IMR-90 (cell line): ENCODE data around the gene CLEC11A. TPM values are rescaled to one million over a fixed set of nuclear protein-coding genes. Genes with fewer than 3 reads are reported as not detected.

Experiments
- ATAC-seq: fragments of 200-7000 bp; cut with Tn5 transposase; 2 replicates; pipeline ENCODE4 v1.9.1; 2020; ENCODE audit warnings: low read depth, mild to moderate bottlenecking, moderate library complexity
- BruUV-seq: library from RNA; stranded (reverse); fragments of 400-500 nt; replicated peaks from 2 replicates; lab custom pipeline; 2021; lab: Mats Ljungman, UMichigan
- CTCF ChIA-PET: fragments of 300-600 bp; formaldehyde crosslinking; extraction: SDS; loops from one replicate; lab custom pipeline; 2021; ENCODE audit warnings: antibody characterized with exemption; lab: Yijun Ruan, JAX
- POLR2A ChIA-PET: fragments of 300-600 bp; sonication (Branson Sonifier 250); formaldehyde crosslinking; loops from one replicate; lab custom pipeline; 2022; ENCODE audit warnings: antibody characterized with exemption; ENCODE audit not compliant: unreplicated experiment; lab: Charles Lee
- DNase-seq: peaks from one replicate; pipeline ENCODE4 v3.0.0; 2013
- H2AFZ ChIP-seq: replicated peaks from 2 replicates; pipeline ENCODE3; 2013; ENCODE audit warnings: low read length, mild to moderate bottlenecking; ENCODE audit not compliant: poor library complexity
- H2AK5ac ChIP-seq: 2 replicates; pipeline ENCODE4 v1.6.1; 2013; ENCODE audit warnings: low read depth, low read length, inconsistent platforms
- H2AK9ac ChIP-seq: replicated peaks from 2 replicates; pipeline ENCODE3; 2013; ENCODE audit warnings: mild to moderate bottlenecking, low read depth, low read length, moderate library complexity; ENCODE audit not compliant: poor library complexity
- H2BK120ac ChIP-seq: 2 replicates; pipeline ENCODE4 v1.6.1; 2013; ENCODE audit warnings: low read depth, low read length, inconsistent platforms
- H2BK15ac ChIP-seq: 3 replicates; pipeline ENCODE4 v1.6.1; 2013; ENCODE audit warnings: low read depth, low read length, inconsistent platforms
- H2BK20ac ChIP-seq: 2 replicates; pipeline ENCODE4 v1.6.1; 2013; ENCODE audit warnings: low read depth, mild to moderate bottlenecking, inconsistent platforms, low read length, moderate library complexity
- H2BK5ac ChIP-seq: 2 replicates; pipeline ENCODE4 v1.6.1; 2013; ENCODE audit warnings: mild to moderate bottlenecking, low read depth, low read length, inconsistent platforms; ENCODE audit not compliant: poor library complexity, severe bottlenecking
- H3K14ac ChIP-seq: replicated peaks from 2 replicates; pipeline ENCODE4 v1.6.1; 2013; ENCODE audit warnings: low read depth, low read length, inconsistent platforms
- H3K18ac ChIP-seq: 2 replicates; pipeline ENCODE4 v1.6.1; 2013; ENCODE audit warnings: low read depth, low read length, control low read depth
- H3K23ac ChIP-seq: 2 replicates; pipeline ENCODE4 v1.6.1; 2013; ENCODE audit warnings: low read depth, low read length, inconsistent platforms
- H3K27ac ChIP-seq: 2 replicates; pipeline ENCODE4 v1.5.1; 2013; ENCODE audit warnings: mild to moderate bottlenecking, control low read depth, low read length; ENCODE audit not compliant: insufficient read depth
- H3K27me3 ChIP-seq: 2 replicates; pipeline ENCODE4 v1.6.1; 2013; ENCODE audit warnings: low read length; ENCODE audit not compliant: control insufficient read depth, insufficient read depth
- H3K36me3 ChIP-seq: 2 replicates; pipeline ENCODE4 v1.6.1; 2013; ENCODE audit warnings: low read length, mixed read lengths; ENCODE audit not compliant: control insufficient read depth, insufficient read depth
- H3K4ac ChIP-seq: 2 replicates; pipeline ENCODE4 v1.6.1; 2013; ENCODE audit warnings: low read depth, low read length, inconsistent platforms
- H3K4me1 ChIP-seq: 2 replicates; pipeline ENCODE4 v1.6.1; 2013; ENCODE audit warnings: low read length, mixed read lengths; ENCODE audit not compliant: control insufficient read depth, insufficient read depth
- H3K4me2 ChIP-seq: 2 replicates; pipeline ENCODE4 v1.6.1; 2013; ENCODE audit warnings: low read depth, mild to moderate bottlenecking, control low read depth, low read length, moderate library complexity
- H3K4me3 ChIP-seq: 2 replicates; pipeline ENCODE4 v1.5.1; 2013; ENCODE audit warnings: low read depth, mild to moderate bottlenecking, control low read depth, low read length, moderate library complexity; ENCODE audit not compliant: insufficient read depth
- H3K56ac ChIP-seq: 2 replicates; pipeline ENCODE4 v1.6.1; 2013; ENCODE audit warnings: low read length, inconsistent platforms; ENCODE audit not compliant: insufficient read depth; ENCODE audit errors: extremely low read depth
- H3K79me1 ChIP-seq, 2 experiments: 2 replicates each; pipeline ENCODE4 v1.6.1; 2013; ENCODE audit warnings: low read length in 2 of 2, inconsistent platforms in 1 of 2, low read depth in 1 of 2
- H3K9ac ChIP-seq: 2 replicates; pipeline ENCODE4 v1.6.1; 2013; ENCODE audit warnings: low read depth, low read length, control low read depth
- H3K9me1 ChIP-seq: 2 replicates; pipeline ENCODE4 v1.6.1; 2013; ENCODE audit warnings: low read length, inconsistent platforms; ENCODE audit not compliant: insufficient read depth
- H3K9me3 ChIP-seq: 2 replicates; pipeline ENCODE4 v1.6.1; 2013; ENCODE audit warnings: low read length; ENCODE audit not compliant: control insufficient read depth, insufficient read depth
- H4K20me1 ChIP-seq: 2 replicates; pipeline ENCODE4 v1.6.1; 2013; ENCODE audit warnings: low read length, inconsistent platforms; ENCODE audit not compliant: insufficient read depth
- H4K5ac ChIP-seq: 2 replicates; pipeline ENCODE4 v1.6.1; 2013; ENCODE audit warnings: mild to moderate bottlenecking, low read depth, low read length, control low read depth
- H4K8ac ChIP-seq, 2 experiments: 2 replicates each; pipeline ENCODE4 v1.6.1; 2013; ENCODE audit warnings: low read depth in 2 of 2, low read length in 2 of 2, control low read depth in 1 of 2, inconsistent platforms in 1 of 2
- H4K91ac ChIP-seq: 2 replicates; pipeline ENCODE4 v1.6.1; 2013; ENCODE audit warnings: low read depth, low read length, inconsistent platforms; ENCODE audit not compliant: insufficient read depth
- MAFK ChIP-seq: IDR thresholded peaks from 2 replicates; pipeline ENCODE4 v1.6.1; 2012; ENCODE audit warnings: low read depth, low read length, improper control_type of control experiment
- MAZ ChIP-seq: IDR thresholded peaks from 2 replicates; pipeline ENCODE4 v1.6.1; 2012; ENCODE audit warnings: low read depth, mild to moderate bottlenecking, low read length, improper control_type of control experiment, moderate library complexity, borderline replicate concordance
- MXI1 ChIP-seq: IDR thresholded peaks from 2 replicates; pipeline ENCODE4 v1.6.1; 2012; ENCODE audit warnings: low read depth, mild to moderate bottlenecking, low read length, moderate library complexity, borderline replicate concordance
- NFE2L2 ChIP-seq: fragments of 150-350 bp; IDR thresholded peaks from 2 replicates; pipeline ENCODE4 v1.6.1; 2016; ENCODE audit warnings: low read depth, mild to moderate bottlenecking, low read length
- WGBS, 2 experiments: methylation state at CpG; one replicate each; pipeline versions ENCODE4 v1.1.5 to v1.1.7; 2013; ENCODE audit warnings: missing lambda C conversion rate in 2 of 2; ENCODE audit not compliant: insufficient read length in 1 of 2; ENCODE audit errors: extremely low coverage in 2 of 2; 5-methylcytosine and 5-hydroxymethylcytosine counted together
- dilution Hi-C: fragments of 300-500 bp; cut with HindIII; formaldehyde crosslinking; loops from one replicate; pipeline ENCODE4 v1.14.3; 2018; ENCODE audit warnings: low sequenced_read_pairs; ENCODE audit not compliant: unreplicated experiment
- in situ Hi-C: fragments of 300-500 bp; cut with MboI; formaldehyde crosslinking; loops from 3 replicates; pipeline ENCODE4 v1.14.3; 2019; ENCODE audit warnings: low sequenced_read_pairs, inconsistent platforms, mixed read lengths
- intact Hi-C: fragments of 100-400 bp; cut with micrococcal nuclease; formaldehyde crosslinking; loops from 2 replicates; pipeline ENCODE4 v1.10.0; 2022
- polyA plus RNA-seq, 3 experiments: library from polyadenylated mRNA; depleted of rRNA; stranded (reverse); fragments of >200 nt; gene quantifications; 2 replicates each; pipeline ENCODE4 v1.2.3, GENCODE V29; 2012; ENCODE audit warnings: low replicate concordance in 1 of 3
- total RNA-seq: library from RNA; depleted of rRNA; stranded (reverse); fragments of >200 nt; gene quantifications from 2 replicates; pipeline ENCODE4 v1.2.3, GENCODE V29; 2012
- TF ChIP-seq, protein P1 (sequence below): fragments of 150-350 bp; IDR thresholded peaks from 2 replicates; pipeline ENCODE4 v1.6.1; 2016; ENCODE audit warnings: low read depth, mild to moderate bottlenecking, low read length, moderate library complexity, borderline replicate concordance

Gene CLEC11A
- total and polyA plus RNA-seq, 2 of the 4 experiments (the other 2 are of a cell fraction): 17.0 to 152 TPM

- H3K27ac ChIP-seq: no peak overlapping the region
- no TSS peak for BruUV-seq
- peaks cover 36% of the 10 kb centered on the region for H3K27me3 ChIP-seq
- H4K91ac ChIP-seq: no peak overlapping the region
- in situ Hi-C loops (no loop called here), dilution Hi-C loops (no loop called here), intact Hi-C loops (no loop called here)
- H4K5ac ChIP-seq: no peak overlapping the region
- no peaks in the 10 kb centered on the region; the same call in 1 of the 2 replicates for H4K20me1 ChIP-seq
- H3K9me1 ChIP-seq: peaks cover 6% of the 10 kb centered on the region; the same call in 1 of the 2 replicates
- H2AFZ ChIP-seq: no peak overlapping the region
- CTCF ChIA-PET: interaction anchor here (1.7 kb wide), 1 partner anchor 27 kb away, joined by 4 read pairs; no protein-coding TSS in a partner anchor
- no peak overlapping the region for H3K4me3 ChIP-seq
- H3K18ac ChIP-seq: no peak overlapping the region
- H3K4me1 ChIP-seq: no peaks in the 10 kb centered on the region; the same call in none of the 2 replicates
- no peak overlapping the region for H3K9ac ChIP-seq
- ATAC-seq (no peak), DNase-seq (no peak)
- no peak overlapping the region for H4K8ac ChIP-seq
- no peak overlapping the region for H3K14ac ChIP-seq
- H3K4ac ChIP-seq: no peak overlapping the region
- TF ChIP-seq MXI1 (no peak), NFE2L2 (no peak), MAZ (no peak), MAFK (no peak)
- TF ChIP-seq, protein P1, sequence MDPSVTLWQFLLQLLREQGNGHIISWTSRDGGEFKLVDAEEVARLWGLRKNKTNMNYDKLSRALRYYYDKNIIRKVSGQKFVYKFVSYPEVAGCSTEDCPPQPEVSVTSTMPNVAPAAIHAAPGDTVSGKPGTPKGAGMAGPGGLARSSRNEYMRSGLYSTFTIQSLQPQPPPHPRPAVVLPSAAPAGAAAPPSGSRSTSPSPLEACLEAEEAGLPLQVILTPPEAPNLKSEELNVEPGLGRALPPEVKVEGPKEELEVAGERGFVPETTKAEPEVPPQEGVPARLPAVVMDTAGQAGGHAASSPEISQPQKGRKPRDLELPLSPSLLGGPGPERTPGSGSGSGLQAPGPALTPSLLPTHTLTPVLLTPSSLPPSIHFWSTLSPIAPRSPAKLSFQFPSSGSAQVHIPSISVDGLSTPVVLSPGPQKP: no peak
- no peak overlapping the region for H2AK9ac ChIP-seq
- no peak overlapping the region for H3K23ac ChIP-seq
- no peak overlapping the region for H3K4me2 ChIP-seq
- no peaks in the 10 kb centered on the region for H3K36me3 ChIP-seq
- H2BK120ac ChIP-seq: no peak overlapping the region
- H3K9me3 ChIP-seq: no peaks in the 10 kb centered on the region
- WGBS, 2 experiments: no CpG with 5 or more reads among the region's 13 CpGs
- H2BK15ac ChIP-seq: no peak overlapping the region
- H3K79me1 ChIP-seq: no peaks in the 10 kb centered on the region
- no peak overlapping the region for H2BK5ac ChIP-seq
- no peak overlapping the region for H2BK20ac ChIP-seq
- H3K56ac ChIP-seq: no peak overlapping the region
- no peak overlapping the region for H2AK5ac ChIP-seq
- POLR2A ChIA-PET: no interaction called here
Measured at GRCh38 chr19:50697414-50698124, 25.6 kb upstream of the CLEC11A start.
